NCI-H1694 (cell line): ENCODE data around the gene ZNF484.
"Not testable (repeated sequence)": the region's sequence is repeated elsewhere in the genome, so short reads cannot be mapped to it uniquely, and the experiment has no call there.

Experiments used
- DNase-seq: peaks from one replicate; lab custom pipeline; 2025; lab: John Stamatoyannopoulos, UW

Gene ZNF484

DNA sequence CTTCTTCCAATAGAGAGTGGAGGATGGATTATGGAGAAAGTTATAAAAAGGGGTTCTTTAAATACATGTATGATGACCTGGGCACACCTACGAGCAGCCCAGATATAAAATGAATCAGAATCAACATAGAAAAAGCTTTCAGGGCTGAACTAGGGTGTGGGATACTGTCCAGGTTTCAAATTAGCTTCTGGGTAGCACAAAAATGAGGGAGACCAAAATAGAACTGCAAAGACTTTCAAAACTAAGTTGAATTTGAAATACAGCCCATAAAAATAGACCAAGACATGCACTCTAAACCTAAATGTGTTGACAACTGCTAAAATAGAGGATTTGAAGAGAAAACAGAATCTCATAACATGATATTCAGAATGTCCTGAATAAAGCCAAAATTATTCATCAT, 17.0 kb downstream of the ZNF484 start:
- no peak for DNase-seq

DNA sequence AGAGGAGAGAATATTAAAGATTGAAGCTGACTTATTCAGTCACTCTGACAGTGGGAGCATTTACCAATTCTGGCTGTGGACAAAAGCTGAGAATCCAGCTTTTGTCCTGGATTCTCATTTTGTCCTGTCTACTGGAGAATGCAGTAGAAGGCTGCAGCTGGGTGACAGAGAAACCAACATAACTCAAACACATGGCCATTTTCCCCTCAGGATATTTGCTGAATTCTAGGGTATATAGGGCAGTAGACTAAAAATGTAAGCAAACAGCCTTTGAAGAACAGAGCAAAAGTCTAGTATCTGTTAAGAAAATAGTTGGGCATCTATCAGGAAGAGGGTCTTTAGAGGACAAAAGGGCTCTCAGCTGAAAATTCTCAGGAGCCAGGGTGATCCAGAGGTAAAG, 20.6 kb downstream of the ZNF484 start:
- DNase-seq, result no peak

DNA sequence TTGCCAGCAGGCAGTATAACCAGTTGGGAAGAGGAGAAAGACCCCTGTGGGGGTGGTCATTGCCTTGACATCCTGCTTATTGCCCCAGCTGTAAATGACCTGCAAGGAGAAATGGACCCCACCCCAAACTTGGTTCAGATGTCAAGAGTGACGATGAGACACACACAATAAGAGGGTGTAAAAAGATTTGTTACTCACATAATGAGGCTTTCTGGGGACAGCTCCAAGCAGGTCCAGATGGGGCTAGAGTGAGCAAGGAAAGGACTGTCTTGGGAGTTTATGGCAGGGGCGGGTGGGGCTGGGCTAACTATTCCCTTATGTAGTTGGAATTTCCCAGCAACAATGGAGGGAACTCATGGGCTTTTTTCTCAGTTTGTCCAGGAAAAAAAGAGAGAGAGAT, 24.1 kb downstream of the ZNF484 start:
- DNase-seq, result no peak

DNA sequence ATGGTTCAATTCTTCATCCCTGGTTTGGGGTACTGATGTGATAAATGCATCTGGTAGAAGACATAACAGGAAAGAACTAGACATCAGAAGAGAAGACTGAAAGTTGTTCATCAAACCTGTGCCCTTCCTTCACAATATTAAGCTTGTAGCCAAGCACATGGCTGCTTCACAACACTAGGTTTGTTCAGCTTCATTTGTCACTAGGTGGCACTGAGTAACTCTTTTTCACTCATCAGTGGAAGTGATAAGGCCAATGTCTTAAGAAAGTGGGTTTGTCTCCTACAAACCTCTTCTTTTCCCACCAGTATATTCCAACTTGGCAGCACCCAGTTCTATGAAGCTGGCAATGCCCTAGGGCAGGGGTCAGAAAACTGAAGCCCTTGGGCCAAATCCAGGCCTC, 26.9 kb downstream of the ZNF484 start:
- DNase-seq, result no peak

DNA sequence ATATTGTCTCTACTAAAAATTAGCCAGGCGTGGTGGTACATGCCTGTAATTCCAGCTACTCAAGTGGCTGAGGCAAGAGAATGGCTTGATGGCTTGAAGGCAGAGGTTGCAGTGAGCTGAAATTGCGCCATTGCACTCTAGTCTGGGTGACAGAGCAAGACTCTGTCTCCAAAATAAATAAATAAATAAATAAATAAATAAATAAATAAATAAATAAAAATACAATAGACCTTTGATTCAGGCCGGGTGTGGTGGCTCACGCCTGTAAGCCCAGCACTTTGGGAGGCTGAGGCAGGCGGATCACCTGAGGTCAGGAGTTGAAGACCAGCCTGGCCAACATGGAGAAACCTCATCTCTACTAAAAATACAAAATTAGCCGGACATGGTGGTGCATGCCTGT, 29.1 kb downstream of the ZNF484 start:
- DNase-seq, result not testable (repeated sequence)

DNA sequence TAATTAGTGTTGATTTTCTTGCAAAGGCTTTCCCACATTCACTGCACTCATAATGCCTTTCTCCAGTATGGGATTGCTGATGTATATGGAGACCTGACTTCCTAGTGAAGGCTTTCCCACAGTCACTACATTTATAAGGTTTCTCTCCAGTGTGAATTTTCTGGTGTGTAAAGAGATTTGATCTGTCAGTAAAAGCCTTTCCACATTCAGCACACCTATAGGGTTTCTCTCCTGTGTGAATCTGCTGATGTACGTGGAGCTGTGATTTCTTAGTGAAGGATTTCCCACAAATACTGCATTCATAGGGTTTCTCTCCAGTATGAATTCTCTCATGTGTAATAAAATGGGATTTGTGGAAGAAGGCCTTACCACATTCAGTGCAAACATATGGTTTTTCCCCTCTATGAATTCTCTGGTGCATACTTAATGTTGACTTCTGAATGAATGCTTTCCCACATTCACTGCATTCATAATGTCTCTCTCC, 31.1 kb downstream of the ZNF484 start:
- DNase-seq, result no peak

DNA sequence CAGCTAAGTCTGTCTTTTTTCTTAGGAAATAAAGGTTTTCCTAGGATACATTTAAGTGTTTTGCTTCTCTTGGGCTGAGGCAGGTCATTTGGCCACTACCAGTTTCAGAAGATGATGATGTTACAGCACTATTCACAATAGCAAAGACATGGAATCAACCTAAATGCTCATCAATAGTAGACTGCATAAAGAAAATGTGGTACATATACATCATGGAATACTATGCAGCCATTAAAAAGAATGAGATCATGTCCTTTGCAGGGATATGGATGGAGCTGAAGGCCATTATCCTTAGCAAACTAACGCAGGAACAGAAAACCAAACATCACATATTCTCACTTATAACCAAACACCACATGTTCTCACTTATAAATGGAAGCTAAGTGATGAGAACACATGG, 39.4 kb downstream of the ZNF484 start:
- DNase-seq, result not testable (repeated sequence)

DNA sequence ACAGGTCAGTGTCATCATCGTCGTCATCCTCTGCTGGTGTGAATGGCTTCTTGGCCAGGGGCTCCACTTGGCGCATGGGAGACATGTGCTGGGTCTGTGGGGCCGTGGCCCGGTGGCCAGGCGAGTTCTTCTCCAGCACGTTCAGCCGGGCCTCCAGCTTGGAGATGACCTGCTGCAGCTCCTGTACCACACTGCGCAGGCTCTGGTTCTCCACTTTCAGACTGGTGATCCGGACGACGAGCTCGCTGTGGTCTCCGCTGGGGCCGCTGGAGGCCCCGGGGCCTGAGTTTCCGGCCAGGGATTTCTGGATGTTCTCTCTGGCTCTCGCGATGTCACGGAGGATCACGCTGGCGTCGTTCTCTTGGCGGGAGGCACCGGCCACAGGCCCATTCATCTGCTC, 40.6 kb downstream of the ZNF484 start:
- no peak for DNase-seq

DNA sequence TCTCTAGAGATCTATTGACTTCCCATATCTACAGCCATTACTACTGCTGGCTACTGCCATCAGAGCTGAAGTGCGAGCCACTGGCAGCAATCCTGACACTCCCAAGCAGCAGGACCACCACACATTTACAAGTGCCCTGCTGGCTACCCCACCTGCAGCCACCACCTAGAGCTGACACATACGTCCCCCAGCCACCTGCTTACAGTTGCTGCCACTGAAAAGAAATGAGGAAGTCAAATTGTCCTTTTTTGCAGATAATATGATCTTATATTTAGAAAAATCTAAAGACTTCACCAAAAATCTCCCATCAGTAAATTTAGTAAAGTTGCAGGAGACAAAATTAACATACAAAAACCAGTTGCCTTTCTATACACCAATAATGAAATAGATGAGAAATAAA, 48.4 kb downstream of the ZNF484 start:
- DNase-seq, result no peak

DNA sequence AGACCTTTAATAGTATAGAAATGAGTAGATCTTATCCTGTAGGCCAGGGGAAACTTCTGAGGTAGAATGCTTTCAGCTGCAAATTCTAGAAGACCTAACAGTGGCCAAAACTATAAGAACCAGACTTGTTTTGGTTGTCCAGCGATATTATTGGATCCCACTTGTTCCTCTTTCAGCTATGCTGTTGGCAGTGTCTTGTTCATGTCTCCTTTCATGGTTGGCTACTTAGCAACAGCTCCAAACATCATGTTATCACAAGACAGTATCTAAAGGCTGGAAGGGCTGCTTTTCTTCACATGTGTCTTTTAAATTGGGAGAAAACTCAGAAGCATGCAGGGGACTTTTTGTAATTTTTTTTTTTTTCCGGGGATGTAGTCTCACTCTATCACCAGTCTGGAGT, 52.8 kb downstream of the ZNF484 start:
- DNase-seq, result not testable (repeated sequence)

DNA sequence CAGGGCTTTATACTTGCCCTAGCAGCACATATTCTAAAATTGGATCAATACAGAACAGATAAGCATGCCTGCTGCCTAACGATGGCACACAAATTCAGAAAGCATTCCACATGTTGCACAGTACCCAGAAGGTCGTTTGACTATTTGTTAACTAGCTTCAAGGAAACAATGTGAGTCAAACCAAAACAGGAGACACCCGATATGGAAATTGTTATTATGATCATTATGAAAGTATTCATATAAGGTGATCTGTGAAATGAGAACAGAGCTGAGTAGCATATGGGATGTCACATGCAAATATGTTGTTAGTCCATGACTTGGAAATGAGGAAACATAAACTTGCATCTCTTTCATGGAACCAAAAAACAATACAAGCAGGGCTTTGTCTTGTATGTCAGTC, 56.9 kb downstream of the ZNF484 start:
- no peak for DNase-seq

DNA sequence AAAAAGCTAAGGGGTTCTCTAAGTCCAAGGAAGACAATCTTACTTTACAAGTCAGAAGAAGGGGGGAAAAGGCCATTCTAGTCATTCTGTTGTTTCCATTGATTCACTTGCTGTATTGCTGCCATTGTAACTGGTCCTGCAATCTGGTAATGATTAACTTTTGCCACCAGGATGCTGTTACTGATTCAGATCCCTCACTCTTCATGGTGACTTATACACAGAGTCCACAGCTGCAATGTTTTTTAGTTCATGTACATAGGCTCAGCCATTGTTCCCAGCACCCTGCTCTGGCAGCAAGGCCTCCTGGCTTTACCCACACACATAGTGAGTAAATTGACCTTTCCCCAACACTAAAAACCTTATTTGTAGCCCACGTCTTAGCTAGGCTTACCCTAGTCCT, 57.9 kb downstream of the ZNF484 start:
- DNase-seq, result not testable (repeated sequence)

DNA sequence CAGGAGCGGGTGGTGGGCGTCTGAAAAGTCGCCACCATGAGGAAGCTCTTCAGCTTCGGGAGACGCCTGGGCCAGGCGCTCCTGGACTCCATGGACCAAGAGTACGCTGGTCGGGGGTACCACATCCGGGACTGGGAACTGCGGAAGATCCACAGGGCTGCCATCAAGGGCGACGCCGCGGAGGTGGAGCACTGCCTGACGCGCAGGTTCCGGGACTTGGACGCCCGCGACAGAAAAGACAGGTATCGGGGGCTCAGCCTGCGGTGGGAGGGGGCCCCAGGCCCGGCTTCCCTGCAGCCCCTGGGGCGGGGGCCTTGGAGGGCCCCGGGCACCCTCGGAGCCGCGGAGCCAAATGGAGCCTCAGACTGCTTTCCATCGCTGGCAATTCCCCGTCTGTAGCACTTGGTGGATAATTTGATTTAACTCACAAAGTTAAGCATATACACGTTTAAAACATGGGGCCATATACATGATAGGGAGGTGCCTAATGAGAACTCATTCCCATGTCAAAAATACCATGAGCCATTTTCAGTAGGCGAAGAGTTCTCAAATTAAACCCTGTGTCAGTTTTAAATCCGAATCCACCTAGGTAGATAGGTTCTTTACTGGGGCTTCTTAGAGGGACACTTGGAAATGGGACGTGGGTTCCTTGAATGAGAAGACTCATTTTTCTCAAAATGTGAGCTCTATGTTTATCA, 68.1 kb downstream of the ZNF484 start:
- not testable (repeated sequence) for DNase-seq

DNA sequence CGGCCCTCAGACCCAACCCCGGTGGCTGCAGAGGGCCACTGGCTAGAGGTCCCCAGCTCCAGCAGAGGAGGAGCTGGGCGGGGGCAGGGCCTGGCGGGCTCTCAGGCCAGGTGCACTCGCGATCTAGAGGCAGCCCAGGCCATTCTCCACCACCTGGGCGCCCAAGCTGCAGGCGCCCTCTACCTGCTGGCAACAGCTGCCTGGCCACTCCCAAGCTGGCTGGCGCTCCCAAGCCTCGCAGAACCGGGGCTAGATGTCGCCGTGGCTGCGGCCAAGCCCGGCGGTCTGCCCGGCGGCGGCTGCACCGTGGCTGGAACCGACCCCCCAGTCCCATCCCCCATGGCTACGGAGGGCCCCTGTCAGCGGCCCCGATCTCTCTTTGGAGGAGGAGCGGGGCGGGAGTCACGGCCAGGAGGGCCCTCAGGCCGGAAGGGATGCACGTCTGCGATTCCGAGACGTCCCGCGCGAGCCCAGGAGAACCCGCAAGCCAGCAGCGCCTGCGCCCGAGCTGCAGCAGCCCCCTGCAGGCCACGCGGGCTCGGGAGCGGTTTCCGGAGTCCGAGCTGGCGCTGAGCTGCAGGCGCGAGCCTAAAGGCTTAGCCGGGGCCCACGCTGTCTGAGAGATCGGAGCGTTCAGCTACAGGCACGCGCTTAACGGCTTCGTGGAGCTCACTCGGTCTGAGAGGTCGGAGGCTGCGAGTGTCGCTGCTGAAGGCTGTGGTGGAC, 68.9 kb downstream of the ZNF484 start:
- no peak for DNase-seq

DNA sequence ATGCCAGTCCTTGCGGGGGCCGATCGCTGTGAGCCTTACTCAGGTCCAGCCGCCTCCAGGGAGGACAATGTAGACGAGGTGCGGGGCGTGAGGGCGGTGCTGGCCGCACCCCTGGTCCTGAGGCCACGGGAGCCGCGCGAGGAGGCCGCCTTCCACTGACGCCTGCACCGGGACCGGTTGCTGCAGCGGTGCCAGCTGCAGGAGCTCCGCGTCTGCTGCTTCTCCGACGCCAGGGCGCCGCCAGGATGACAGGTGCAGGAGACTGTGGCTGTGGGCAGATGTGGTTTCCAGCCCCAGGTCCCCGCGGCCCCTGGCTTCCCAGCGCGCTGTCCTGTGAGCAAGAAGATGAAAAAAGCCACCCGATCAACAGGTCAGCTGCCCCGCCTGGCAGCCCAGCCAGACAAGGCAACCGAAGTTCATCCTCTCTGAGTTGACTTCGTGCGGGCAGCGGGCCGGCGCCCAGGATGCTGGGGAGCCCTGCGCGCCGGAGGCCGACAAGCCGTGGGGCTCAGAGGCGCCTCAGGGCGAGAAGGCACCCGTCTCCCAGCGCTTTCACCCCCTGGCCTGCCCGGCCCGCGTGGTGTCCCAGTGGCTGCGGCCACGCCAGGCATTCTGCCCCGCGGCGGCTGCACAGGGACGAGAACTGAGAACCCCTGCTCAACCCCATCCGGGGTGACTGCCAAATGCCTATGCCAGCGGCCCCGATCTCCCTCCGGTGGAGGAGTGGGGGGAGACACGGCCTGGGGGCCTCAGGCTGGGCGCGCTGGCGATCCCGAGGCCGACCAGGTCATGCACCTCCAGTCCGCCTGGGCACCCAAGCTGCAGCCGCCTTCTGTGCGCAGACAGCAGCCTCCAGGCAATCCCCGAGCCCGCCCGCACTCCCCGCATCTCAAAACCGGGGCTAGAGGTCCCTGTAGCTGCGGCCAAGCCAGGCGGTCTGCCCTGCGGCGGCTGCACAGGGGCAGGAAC, 69.8 kb downstream of the ZNF484 start:
- DNase-seq, result no peak

DNA sequence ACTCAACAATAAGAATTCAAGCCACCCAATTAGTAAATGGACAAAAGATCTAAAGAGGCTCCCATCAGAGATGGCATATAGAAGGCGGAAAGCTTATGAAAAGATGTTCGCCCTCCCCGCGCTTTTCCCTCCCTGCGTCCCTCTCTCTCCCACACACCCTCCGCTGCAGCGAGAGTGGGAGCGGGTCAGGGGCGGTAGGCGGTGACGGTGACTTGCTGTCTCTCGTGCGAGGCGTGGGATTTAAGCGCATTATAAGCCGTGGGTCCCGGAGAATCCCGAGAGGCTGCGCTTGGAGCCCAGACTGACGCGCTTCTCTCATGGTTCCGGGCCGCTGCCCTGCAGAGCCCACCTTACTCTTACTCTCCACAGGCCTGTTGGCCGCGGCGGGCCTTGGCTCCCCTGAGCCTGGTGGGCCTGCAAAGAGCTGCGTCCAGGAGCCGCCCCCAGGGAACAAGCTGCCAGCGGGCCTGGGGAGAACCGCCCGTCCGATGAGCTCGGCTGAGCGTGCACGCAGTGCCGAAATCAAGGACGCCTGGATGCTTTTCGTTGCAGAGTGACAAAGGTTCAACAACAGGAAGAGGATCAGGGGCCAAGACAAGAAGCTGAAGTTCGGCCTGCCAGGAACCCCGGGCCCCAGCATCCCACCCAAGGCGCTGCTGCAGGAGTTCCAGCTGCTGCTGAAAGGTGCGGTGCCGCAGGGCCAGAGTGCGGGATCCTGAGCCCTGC, 70.6 kb downstream of the ZNF484 start:
- DNase-seq, result no peak

DNA sequence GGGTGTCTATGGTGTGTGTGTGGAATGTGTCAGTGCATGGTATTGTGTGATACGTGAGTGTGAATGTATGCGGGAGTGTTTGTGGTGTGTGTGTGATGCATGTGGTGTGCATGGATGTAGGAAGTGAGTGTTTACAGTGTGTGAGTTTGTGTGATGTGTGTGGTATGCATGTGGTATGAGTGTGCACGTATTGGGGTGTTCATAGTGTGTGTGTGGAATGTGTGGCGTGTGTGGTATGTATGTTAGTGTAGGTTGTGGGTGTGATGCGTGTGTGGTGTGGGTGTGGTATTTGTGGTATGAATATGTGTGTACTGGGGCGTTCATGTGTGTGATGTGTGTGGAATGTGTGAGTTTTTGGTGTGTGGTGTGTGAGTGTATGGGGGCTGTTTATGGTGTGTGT, 73.1 kb downstream of the ZNF484 start:
- no peak for DNase-seq

DNA sequence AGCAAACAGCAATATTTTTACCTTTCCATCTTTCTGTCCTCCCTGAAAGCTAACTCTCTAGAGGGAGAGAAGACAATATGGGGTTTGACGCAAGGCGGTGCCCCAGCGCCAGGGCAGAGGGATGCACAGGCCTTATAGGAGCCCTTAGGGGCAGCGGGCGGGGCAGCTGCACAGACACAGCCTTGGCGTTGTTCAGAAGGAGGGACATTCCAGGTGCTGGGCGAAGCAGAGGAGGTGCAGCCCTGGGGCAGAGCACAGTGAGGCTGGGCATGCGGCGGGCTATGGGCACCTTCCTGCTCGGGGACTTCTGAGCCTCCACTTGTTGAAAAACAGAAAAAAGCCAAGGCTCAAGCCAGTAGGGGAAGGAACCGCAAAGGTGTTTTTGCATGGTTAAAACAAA, 79.5 kb downstream of the ZNF484 start:
- no peak for DNase-seq

DNA sequence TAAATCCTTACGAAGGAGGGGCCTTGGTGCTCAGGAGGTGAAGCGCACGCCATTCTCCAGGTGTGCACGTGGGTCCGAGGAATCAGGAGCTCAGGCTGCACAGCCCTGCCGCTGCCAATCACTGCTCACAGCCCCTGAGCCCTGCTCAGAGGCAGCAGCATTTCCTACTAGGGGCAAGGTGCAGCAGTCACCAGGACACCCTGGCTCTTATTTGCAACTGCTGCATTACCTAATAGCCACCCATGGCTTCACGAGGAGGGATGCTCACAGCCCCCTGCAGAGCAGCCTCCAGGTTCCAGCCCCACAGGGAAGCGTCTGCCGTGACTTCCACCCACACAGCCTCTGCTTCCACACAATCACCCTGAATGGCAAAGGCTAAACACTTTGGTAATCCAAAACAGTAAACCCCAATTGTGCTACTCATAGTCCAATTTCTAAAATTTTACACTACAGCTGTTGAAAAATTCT, 81.5 kb downstream of the ZNF484 start:
- DNase-seq, result not testable (repeated sequence)

DNA sequence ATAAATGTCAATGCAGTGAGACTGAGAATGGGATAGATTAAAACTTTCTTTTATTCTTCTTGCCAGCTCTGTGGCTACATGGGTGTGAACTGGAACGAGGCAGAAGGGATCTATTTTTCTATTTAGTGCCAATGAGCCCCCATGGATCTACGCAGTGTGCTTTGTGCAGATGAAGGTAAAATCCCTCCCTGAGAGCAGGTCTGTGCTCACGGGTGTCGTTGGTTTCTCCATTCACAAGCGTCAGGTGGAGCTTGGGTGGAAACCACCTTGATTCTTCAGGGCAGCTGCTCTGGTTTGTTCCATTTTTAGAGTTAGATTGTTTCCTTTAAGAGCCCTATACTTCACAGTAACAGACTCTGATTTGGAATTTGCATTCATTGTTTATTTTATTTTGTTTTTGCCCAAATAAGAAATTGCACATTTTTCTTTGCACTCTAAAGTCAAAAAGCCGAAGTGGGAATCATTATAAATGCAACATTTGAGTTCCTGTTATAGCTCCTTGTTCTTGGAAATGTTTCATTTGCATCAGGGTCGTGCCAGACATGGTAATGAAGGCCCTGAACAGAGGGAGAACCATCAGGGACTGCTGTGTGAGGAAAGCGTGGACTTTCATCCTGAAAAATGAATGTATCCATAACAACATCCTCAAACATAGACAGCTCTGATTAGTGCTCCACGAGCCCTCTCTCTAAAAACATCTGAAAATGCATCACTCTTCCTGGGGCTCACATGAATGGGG, 82.1 kb downstream of the ZNF484 start:
- DNase-seq, result no peak
